Measurements from ENCODE around the gene ZNF254. TPM values are rescaled to one million over a fixed set of nuclear protein-coding genes. Genes with fewer than 3 reads are reported as not detected.

The ZNF254 gene
- total and polyA plus RNA-seq, 2 of the 4 experiments (the other 2 are of a cell fraction) = 4.4 to 8.8 TPM

DNA sequence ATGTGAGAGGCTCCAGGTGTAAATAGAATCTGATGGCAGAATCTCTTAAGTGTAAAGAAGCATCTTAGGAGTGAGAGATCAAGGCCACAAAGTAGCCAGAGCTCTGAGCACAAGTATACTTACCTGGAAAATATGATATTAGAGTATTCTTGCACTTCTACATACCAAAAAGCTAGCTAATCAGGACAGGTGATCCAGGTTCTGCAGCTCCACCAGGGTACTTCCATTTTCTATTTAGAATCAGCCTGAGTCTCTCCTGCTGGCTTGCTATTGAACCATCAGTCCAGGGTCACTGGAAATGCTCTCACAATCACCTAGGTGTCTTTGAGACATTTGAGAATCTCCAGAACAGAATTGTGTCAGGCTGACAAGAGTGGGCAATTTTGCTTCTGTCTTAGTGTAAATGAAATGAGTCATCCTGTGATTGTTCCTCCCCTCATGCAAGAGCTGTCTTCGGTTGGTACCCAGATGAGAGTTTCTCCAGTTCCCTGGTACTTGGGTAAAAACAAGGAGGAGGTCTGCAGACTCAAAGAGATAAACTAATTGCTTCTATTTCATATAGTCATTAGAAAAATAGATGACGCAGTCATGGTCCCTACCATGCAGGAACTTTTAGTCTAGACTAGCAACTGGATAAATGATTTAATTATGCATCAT is 14.6 kb downstream of the ZNF254 start:
- Histone ChIP-seq H2AFZ (replicated peaks; ENCODE audit: low read length, poor library complexity) (no peak overlapping the region), H3K27me3 (ENCODE audit: control insufficient read depth, insufficient read depth, low read length) (no peaks in the 10 kb centered on the region), H2BK120ac (ENCODE audit: low read depth, low read length) (no peak overlapping the region), H3K23ac (ENCODE audit: low read depth, low read length) (no peak overlapping the region), H2BK15ac (ENCODE audit: low read depth, low read length) (no peak overlapping the region), H2BK5ac (ENCODE audit: low read depth, low read length, poor library complexity, severe bottlenecking) (no peak overlapping the region), H3K18ac (ENCODE audit: low read depth, low read length) (no peak overlapping the region), H3K4ac (ENCODE audit: low read depth, low read length) (no peak overlapping the region), H3K4me2 (ENCODE audit: low read depth, low read length) (no peak overlapping the region), H3K9me1 (ENCODE audit: insufficient read depth, low read length) (no peaks in the 10 kb centered on the region; the same call in 1 of the 2 replicates), H3K9ac (ENCODE audit: low read depth, low read length) (no peak overlapping the region), H4K8ac (ENCODE audit: low read depth in 2 of 2, low read length in 2 of 2) (no peak overlapping the region), H3K14ac (replicated peaks; ENCODE audit: low read depth, low read length) (no peak overlapping the region), H3K4me3 (ENCODE audit: insufficient read depth, low read depth, low read length) (no peak overlapping the region), H2AK5ac (ENCODE audit: low read depth, low read length) (no peak overlapping the region), H3K36me3 (ENCODE audit: control insufficient read depth, insufficient read depth, low read length) (peaks cover 11% of the 10 kb centered on the region), H2AK9ac (replicated peaks; ENCODE audit: low read depth, low read length, poor library complexity) (no peak overlapping the region), H3K56ac (ENCODE audit: extremely low read depth, insufficient read depth, low read length) (no peak overlapping the region), H4K91ac (ENCODE audit: insufficient read depth, low read depth, low read length) (no peak overlapping the region), H4K5ac (ENCODE audit: low read depth, low read length) (no peak overlapping the region), H3K79me1 (ENCODE audit: low read depth in 1 of 2, low read length in 2 of 2) (peaks cover 18 to 26% of the 10 kb centered on the region in 2 experiments), H3K9me3 (ENCODE audit: control insufficient read depth, insufficient read depth, low read length) (no peaks in the 10 kb centered on the region), H4K20me1 (ENCODE audit: insufficient read depth, low read length) (peaks cover 9% of the 10 kb centered on the region), H3K4me1 (ENCODE audit: control insufficient read depth, insufficient read depth, low read length) (peaks cover 7% of the 10 kb centered on the region), H2BK20ac (ENCODE audit: low read depth, low read length) (no peak overlapping the region), H3K27ac (ENCODE audit: insufficient read depth, low read length) (no peak overlapping the region)
- in situ Hi-C loops (cut with MboI; ENCODE audit: low sequenced_read_pairs) (no loop called here), intact Hi-C loops (cut with micrococcal nuclease) (no loop called here), dilution Hi-C loops (cut with HindIII; ENCODE audit: low sequenced_read_pairs, unreplicated experiment) (no loop called here)
- no CpG with 5 or more reads among the region's 2 CpGs for WGBS, 2 experiments (ENCODE audit: extremely low coverage in 2 of 2, insufficient read length in 1 of 2)
- CTCF ChIA-PET = no interaction called here
- DNase-seq = no peak
- BruUV-seq (replicated peaks) = no TSS peak
- POLR2A ChIA-PET (ENCODE audit: unreplicated experiment) = no interaction called here
- TF ChIP-seq SMC3 (IDR thresholded peaks at IDR 0.05; ENCODE audit: low read depth, low read length) = no peak
- TF ChIP-seq, protein P1, sequence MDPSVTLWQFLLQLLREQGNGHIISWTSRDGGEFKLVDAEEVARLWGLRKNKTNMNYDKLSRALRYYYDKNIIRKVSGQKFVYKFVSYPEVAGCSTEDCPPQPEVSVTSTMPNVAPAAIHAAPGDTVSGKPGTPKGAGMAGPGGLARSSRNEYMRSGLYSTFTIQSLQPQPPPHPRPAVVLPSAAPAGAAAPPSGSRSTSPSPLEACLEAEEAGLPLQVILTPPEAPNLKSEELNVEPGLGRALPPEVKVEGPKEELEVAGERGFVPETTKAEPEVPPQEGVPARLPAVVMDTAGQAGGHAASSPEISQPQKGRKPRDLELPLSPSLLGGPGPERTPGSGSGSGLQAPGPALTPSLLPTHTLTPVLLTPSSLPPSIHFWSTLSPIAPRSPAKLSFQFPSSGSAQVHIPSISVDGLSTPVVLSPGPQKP (IDR thresholded peaks at IDR 0.05; ENCODE audit: borderline replicate concordance, low read depth, low read length) = no peak
- no peak for TF ChIP-seq FOS (IDR thresholded peaks at IDR 0.05; ENCODE audit: low read depth, low read length)
- TF ChIP-seq, protein P2, sequence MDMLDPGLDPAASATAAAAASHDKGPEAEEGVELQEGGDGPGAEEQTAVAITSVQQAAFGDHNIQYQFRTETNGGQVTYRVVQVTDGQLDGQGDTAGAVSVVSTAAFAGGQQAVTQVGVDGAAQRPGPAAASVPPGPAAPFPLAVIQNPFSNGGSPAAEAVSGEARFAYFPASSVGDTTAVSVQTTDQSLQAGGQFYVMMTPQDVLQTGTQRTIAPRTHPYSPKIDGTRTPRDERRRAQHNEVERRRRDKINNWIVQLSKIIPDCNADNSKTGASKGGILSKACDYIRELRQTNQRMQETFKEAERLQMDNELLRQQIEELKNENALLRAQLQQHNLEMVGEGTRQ (IDR thresholded peaks at IDR 0.05; ENCODE audit: low read depth, low read length) = no peak
- TF ChIP-seq MAFK (IDR thresholded peaks at IDR 0.05; ENCODE audit: low read depth, low read length) = no peak
- no peak for TF ChIP-seq POLR2A (IDR thresholded peaks at IDR 0.05; ENCODE audit: low read depth, low read length)
- TF ChIP-seq RCOR1 (IDR thresholded peaks at IDR 0.05; ENCODE audit: insufficient replicate concordance, low read length) = no peak
- TF ChIP-seq RAD21 (IDR thresholded peaks at IDR 0.05; ENCODE audit: low read length) = no peak
- ATAC-seq (ENCODE audit: low read depth) = no peak

All from IMR-90 (cell line).